GM19238 (cell line): ENCODE data around the gene FARP2.

Experiments used
- DNase-seq: peaks from one replicate; pipeline ENCODE4 v3.0.0; 2011; ENCODE audit warnings: low spot score; ENCODE audit not compliant: insufficient read length

The FARP2 gene

GRCh38 chr2:241323778-241324177 is 32.3 kb upstream of the FARP2 start:
- no peak for DNase-seq

GRCh38 chr2:241324775-241325174 is 31.3 kb upstream of the FARP2 start:
- DNase-seq: no peak

- no peak for DNase-seq
These were observed 30.8 kb upstream of the FARP2 start for GRCh38 chr2:241325257-241325656.

- DNase-seq: no peak
These were observed 26.1 kb upstream of the FARP2 start for GRCh38 chr2:241329669-241330615.

GRCh38 chr2:241330616-241330981 is 25.5 kb upstream of the FARP2 start:
- no peak for DNase-seq

- DNase-seq: no peak
These were observed 21.3 kb upstream of the FARP2 start for GRCh38 chr2:241334813-241335212.

GRCh38 chr2:241339839-241340630 is 16.1 kb upstream of the FARP2 start:
- DNase-seq: no peak

- no peak for DNase-seq
These were observed 15.4 kb upstream of the FARP2 start for GRCh38 chr2:241340631-241341163.

GRCh38 chr2:241344925-241345651 is 11.0 kb upstream of the FARP2 start:
- no peak for DNase-seq

GRCh38 chr2:241349941-241350340 is 6.1 kb upstream of the FARP2 start:
- DNase-seq: no peak

GRCh38 chr2:241350530-241350877 is 5.6 kb upstream of the FARP2 start:
- DNase-seq: no peak

GRCh38 chr2:241350878-241351639 is 5.0 kb upstream of the FARP2 start:
- DNase-seq: no peak

GRCh38 chr2:241351640-241352031 is 4.4 kb upstream of the FARP2 start:
- no peak for DNase-seq

- DNase-seq: no peak
These were observed 3.9 kb upstream of the FARP2 start for GRCh38 chr2:241352227-241352626.

GRCh38 chr2:241354668-241355658 is 1.1 kb upstream of the FARP2 start:
- no peak for DNase-seq

GRCh38 chr2:241356871-241357260 is 781 bp downstream of the FARP2 start:
- DNase-seq: no peak

GRCh38 chr2:241357531-241357930 is 1.4 kb downstream of the FARP2 start:
- no peak for DNase-seq

GRCh38 chr2:241358470-241358869 is 2.4 kb downstream of the FARP2 start:
- peak; percentile 34 for DNase-seq

GRCh38 chr2:241359481-241360045 is 3.5 kb downstream of the FARP2 start:
- no peak for DNase-seq
